SK-N-SH (cell line): Measurements from ENCODE around the gene COA4. TPM values are rescaled to one million over a fixed set of nuclear protein-coding genes. Genes with fewer than 3 reads are reported as not detected.

ENCODE experiments used
- CTCF ChIA-PET: fragments of 300-600, 350-600 bp; formaldehyde crosslinking; extraction: SDS; loops from one replicate; lab custom pipeline; 2021; lab: Yijun Ruan, JAX
- POLR2A ChIA-PET: fragments of 350-600 bp; sonication (Branson Sonifier 250); formaldehyde crosslinking; extraction: SDS; loops from one replicate; lab custom pipeline; 2020; ENCODE audit warnings: antibody characterized with exemption, inconsistent platforms; lab: Yijun Ruan, JAX
- DNase-seq: peaks from one replicate; pipeline ENCODE4 v3.0.0; 2012
- H2AFZ ChIP-seq: fragments of 200-600 bp; sonication (generic); 2 replicates; pipeline ENCODE4 v1.8.1; 2016; ENCODE audit warnings: antibody characterized with exemption, mild to moderate bottlenecking, low read depth
- H3F3A ChIP-seq: fragments of 200-600 bp; sonication (generic); replicated peaks from 2 replicates; pipeline ENCODE3; 2016; ENCODE audit warnings: antibody characterized with exemption, mild to moderate bottlenecking; ENCODE audit not compliant: insufficient read depth
- H3K27ac ChIP-seq, 2 experiments: fragments of 200-500 bp in 1 of 2; fragments of 200-600 bp in 1 of 2; sonication (Bioruptor generic) in 1 of 2; sonication (generic), shearing (Covaris generic) in 1 of 2; 2 replicates each; pipeline versions ENCODE4 v1.5.1 to v1.6.1; 2014 to 2016; ENCODE audit warnings: low read depth in 2 of 2, inconsistent platforms in 1 of 2, low read length in 1 of 2, mild to moderate bottlenecking in 1 of 2, mixed read lengths in 1 of 2
- H3K27me3 ChIP-seq: fragments of 200-600 bp; sonication (generic), shearing (Covaris generic); 2 replicates; pipeline ENCODE4 v1.6.1; 2016; ENCODE audit warnings: mixed run types; ENCODE audit not compliant: insufficient read depth
- H3K36me3 ChIP-seq, 2 experiments: fragments of 200-500 bp in 1 of 2; fragments of 200-600 bp in 1 of 2; sonication (Bioruptor generic) in 1 of 2; sonication (generic) in 1 of 2; replicated peaks in 1 of 2; 2 replicates each; pipeline versions ENCODE3 to v1.5.1; 2014 to 2016; ENCODE audit warnings: low read length in 1 of 2, mild to moderate bottlenecking in 1 of 2; ENCODE audit not compliant: insufficient read depth in 2 of 2, control insufficient read depth in 1 of 2
- H3K4me1 ChIP-seq, 2 experiments: fragments of 200-500 bp in 1 of 2; fragments of 200-600 bp in 1 of 2; sonication (Bioruptor generic) in 1 of 2; sonication (generic), shearing (Covaris generic) in 1 of 2; 2 replicates each; pipeline versions ENCODE4 v1.5.1 to v1.6.1; 2014 to 2016; ENCODE audit warnings: low read depth in 1 of 2, low read length in 1 of 2, mixed run types in 1 of 2; ENCODE audit not compliant: insufficient read depth in 2 of 2, control insufficient read depth in 1 of 2
- H3K4me2 ChIP-seq: fragments of 200-600 bp; sonication (generic), shearing (Covaris generic); 2 replicates; pipeline ENCODE4 v1.6.1; 2017; ENCODE audit warnings: mixed run types
- H3K4me3 ChIP-seq, 2 experiments: fragments of 200-500 bp in 1 of 2; fragments of 200-600 bp in 1 of 2; sonication (Bioruptor generic) in 1 of 2; sonication (generic), shearing (Covaris generic) in 1 of 2; 2 replicates each; pipeline versions ENCODE4 v1.5.1 to v1.8.1; 2014 to 2016; ENCODE audit warnings: low read depth in 2 of 2, inconsistent platforms in 1 of 2, low read length in 1 of 2, mild to moderate bottlenecking in 1 of 2, mixed read lengths in 1 of 2, moderate library complexity in 1 of 2
- H3K79me2 ChIP-seq: fragments of 200-600 bp; sonication (generic); 2 replicates; pipeline ENCODE4 v1.8.1; 2017; ENCODE audit warnings: mild to moderate bottlenecking; ENCODE audit not compliant: insufficient read depth
- H3K9ac ChIP-seq: fragments of 200-600 bp; sonication (generic); 2 replicates; pipeline ENCODE4 v1.6.1; 2017; ENCODE audit warnings: mixed run types
- H3K9me2 ChIP-seq: fragments of 200-600 bp; sonication (generic); 2 replicates; pipeline ENCODE4 v1.6.1; 2017; ENCODE audit warnings: mixed run types
- H3K9me3 ChIP-seq: fragments of 200-600 bp; sonication (generic); 2 replicates; pipeline ENCODE4 v1.6.1; 2017; ENCODE audit warnings: mixed run types, mild to moderate bottlenecking, moderate library complexity
- H4K20me1 ChIP-seq: fragments of 200-600 bp; sonication (generic); 2 replicates; pipeline ENCODE4 v1.6.1; 2017; ENCODE audit warnings: mild to moderate bottlenecking, mixed run types; ENCODE audit not compliant: insufficient read depth
- EP300 ChIP-seq, 2 experiments: IDR thresholded peaks; 2 replicates each; pipeline versions ENCODE4 v1.4.0 to v1.6.1; 2012; ENCODE audit warnings: borderline replicate concordance in 1 of 2, low read depth in 1 of 2, low read length in 1 of 2
- FOXM1 ChIP-seq: IDR thresholded peaks from 2 replicates; pipeline ENCODE4 v1.4.0; 2012; ENCODE audit warnings: low read depth, mild to moderate bottlenecking
- MXI1 ChIP-seq: IDR thresholded peaks from 2 replicates; pipeline ENCODE4 v1.6.1; 2012; ENCODE audit warnings: mild to moderate bottlenecking, low read depth, low read length, improper control_type of control experiment
- NFIC ChIP-seq: IDR thresholded peaks from 2 replicates; pipeline ENCODE4 v1.4.0; 2012; ENCODE audit warnings: borderline replicate concordance
- RXRA ChIP-seq: IDR thresholded peaks from 2 replicates; pipeline ENCODE4 v1.4.0; 2012; ENCODE audit warnings: low read depth, mild to moderate bottlenecking, borderline replicate concordance
- TAF1 ChIP-seq: IDR thresholded peaks from 2 replicates; pipeline ENCODE4 v1.6.1; 2012; ENCODE audit warnings: low read depth, mild to moderate bottlenecking, low read length, moderate library complexity, borderline replicate concordance
- WGBS: methylation state at CpG from one replicate; pipeline ENCODE4 v1.1.6; 2017; ENCODE audit warnings: low lambda C conversion rate; 5-methylcytosine and 5-hydroxymethylcytosine counted together
- polyA plus RNA-seq, 3 experiments: library from polyadenylated mRNA; depleted of rRNA; stranded (reverse); fragments of >200 nt; gene quantifications; 2 replicates each; pipeline ENCODE4 v1.2.3, GENCODE V29; 2012
- TF ChIP-seq, protein P1 (sequence below): fragments of 200-600 bp; sonication (generic); IDR thresholded peaks from 2 replicates; pipeline ENCODE4 v1.6.1; 2017; ENCODE audit warnings: antibody characterized with exemption, mild to moderate bottlenecking, moderate library complexity
- TF ChIP-seq, protein P2 (sequence below): IDR thresholded peaks from 2 replicates; pipeline ENCODE4 v1.4.0; 2012; ENCODE audit warnings: low read depth, borderline replicate concordance
- TF ChIP-seq, protein P3 (sequence below): IDR thresholded peaks from 2 replicates; pipeline ENCODE4 v1.6.1; 2012; ENCODE audit warnings: mild to moderate bottlenecking, low read depth, low read length, moderate library complexity

COA4 gene
- polyA plus RNA-seq, 1 of the 3 experiments (the other 2 are of a cell fraction), result 171 TPM

DNA sequence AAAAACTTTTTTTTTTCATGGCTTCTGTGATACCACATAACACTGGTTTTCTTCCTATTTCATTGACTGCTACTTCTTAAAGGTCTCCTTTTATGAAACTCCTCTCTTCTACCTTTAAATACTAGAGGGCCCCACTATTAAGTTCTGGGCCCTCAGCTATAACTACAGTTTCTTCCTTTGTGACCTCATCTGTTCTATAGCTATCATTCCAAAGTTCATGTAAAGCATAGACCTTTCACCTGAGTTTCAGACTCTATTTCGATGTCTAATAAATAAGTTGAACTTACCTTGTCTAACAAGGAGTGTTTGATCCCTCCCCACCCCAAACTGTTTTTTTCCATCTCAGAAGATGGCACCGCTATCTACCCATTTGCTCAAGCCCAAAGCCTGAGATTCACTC, 35.4 kb upstream of the COA4 start (continued):
- TF ChIP-seq, protein P1, sequence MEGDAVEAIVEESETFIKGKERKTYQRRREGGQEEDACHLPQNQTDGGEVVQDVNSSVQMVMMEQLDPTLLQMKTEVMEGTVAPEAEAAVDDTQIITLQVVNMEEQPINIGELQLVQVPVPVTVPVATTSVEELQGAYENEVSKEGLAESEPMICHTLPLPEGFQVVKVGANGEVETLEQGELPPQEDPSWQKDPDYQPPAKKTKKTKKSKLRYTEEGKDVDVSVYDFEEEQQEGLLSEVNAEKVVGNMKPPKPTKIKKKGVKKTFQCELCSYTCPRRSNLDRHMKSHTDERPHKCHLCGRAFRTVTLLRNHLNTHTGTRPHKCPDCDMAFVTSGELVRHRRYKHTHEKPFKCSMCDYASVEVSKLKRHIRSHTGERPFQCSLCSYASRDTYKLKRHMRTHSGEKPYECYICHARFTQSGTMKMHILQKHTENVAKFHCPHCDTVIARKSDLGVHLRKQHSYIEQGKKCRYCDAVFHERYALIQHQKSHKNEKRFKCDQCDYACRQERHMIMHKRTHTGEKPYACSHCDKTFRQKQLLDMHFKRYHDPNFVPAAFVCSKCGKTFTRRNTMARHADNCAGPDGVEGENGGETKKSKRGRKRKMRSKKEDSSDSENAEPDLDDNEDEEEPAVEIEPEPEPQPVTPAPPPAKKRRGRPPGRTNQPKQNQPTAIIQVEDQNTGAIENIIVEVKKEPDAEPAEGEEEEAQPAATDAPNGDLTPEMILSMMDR, result no peak

DNA sequence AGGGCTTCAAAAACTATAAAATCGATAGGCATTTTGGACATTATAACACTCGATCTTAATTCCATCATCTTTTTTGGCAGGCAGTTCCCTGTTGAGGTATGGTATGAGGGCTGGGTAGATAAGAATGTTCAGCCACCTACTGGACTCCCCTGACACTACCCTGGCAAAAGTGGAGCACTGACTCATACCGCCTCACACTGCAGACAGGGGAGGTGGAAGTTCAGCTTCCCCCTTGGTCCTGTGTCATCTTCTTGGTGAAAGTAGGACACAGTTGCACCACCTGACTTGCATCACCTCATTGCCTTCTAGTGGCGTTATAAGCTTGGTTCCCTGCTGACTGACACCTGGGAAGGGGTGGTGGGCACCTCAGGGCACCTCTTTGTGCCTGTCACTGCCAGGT, 30.5 kb upstream of the COA4 start:
- H3K9ac ChIP-seq, result no peak overlapping the region
- no peak overlapping the region for H2AFZ ChIP-seq
- H3K4me2 ChIP-seq, result no peak overlapping the region
- no peak overlapping the region for H3K4me3 ChIP-seq
- peaks cover 3% of the 10 kb centered on the region; the same call in 1 of the 2 replicates for H3K9me2 ChIP-seq
- ChIA-PET POLR2A (no interaction called here), CTCF (no interaction called here)
- no peaks in the 10 kb centered on the region; a peak in 1 of 4 replicates for H3K4me1 ChIP-seq
- WGBS, result 88% methylated on average over 4 of the region's 4 CpGs
- peaks cover 10% of the 10 kb centered on the region for H3F3A ChIP-seq
- H3K79me2 ChIP-seq, result no peaks in the 10 kb centered on the region
- no peak for TF ChIP-seq FOXM1
- no peak for TF ChIP-seq TAF1
- TF ChIP-seq, protein P1, result peak; percentile 38; the same call in 1 of the 2 replicates
- no peak for TF ChIP-seq EP300 (IDR thresholded peaks at IDR 0.05; ENCODE audit: borderline replicate concordance in 1 of 2, low read depth in 1 of 2, low read length in 1 of 2)
- TF ChIP-seq NFIC, result no peak
- TF ChIP-seq, protein P2, sequence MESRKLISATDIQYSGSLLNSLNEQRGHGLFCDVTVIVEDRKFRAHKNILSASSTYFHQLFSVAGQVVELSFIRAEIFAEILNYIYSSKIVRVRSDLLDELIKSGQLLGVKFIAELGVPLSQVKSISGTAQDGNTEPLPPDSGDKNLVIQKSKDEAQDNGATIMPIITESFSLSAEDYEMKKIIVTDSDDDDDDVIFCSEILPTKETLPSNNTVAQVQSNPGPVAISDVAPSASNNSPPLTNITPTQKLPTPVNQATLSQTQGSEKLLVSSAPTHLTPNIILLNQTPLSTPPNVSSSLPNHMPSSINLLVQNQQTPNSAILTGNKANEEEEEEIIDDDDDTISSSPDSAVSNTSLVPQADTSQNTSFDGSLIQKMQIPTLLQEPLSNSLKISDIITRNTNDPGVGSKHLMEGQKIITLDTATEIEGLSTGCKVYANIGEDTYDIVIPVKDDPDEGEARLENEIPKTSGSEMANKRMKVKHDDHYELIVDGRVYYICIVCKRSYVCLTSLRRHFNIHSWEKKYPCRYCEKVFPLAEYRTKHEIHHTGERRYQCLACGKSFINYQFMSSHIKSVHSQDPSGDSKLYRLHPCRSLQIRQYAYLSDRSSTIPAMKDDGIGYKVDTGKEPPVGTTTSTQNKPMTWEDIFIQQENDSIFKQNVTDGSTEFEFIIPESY, result no peak
- no peak for TF ChIP-seq MXI1
- TF ChIP-seq RXRA, result no peak
- no peak overlapping the region for H3K27ac ChIP-seq
- H3K36me3 ChIP-seq, result peaks cover 15 to 26% of the 10 kb centered on the region in 2 experiments
- no peaks in the 10 kb centered on the region for H3K9me3 ChIP-seq
- no peak for DNase-seq
- H3K27me3 ChIP-seq, result no peaks in the 10 kb centered on the region
- no peaks in the 10 kb centered on the region for H4K20me1 ChIP-seq

DNA sequence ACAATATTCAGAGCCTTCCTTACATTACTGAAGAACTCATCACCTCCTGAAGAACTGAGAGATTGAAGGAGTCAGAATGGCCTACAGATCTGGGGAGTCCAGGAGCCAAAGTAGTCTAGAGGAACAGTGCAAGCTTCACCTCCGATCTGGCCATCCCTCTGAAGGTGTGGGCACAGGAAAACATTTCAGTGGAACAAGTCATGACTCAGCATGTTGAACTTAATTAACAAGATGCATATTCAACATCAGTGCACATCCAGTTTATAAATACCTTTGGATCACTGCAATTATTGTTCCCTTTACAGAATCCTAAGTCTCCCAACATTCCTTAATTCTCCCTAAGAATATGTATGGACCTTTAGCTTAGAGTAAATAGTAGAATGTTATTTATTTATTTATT, 25.7 kb upstream of the COA4 start:
- H3F3A ChIP-seq, result peaks cover 10% of the 10 kb centered on the region
- no peak for DNase-seq
- H3K4me1 ChIP-seq, result no peaks in the 10 kb centered on the region; a peak in 1 of 4 replicates
- no peaks in the 10 kb centered on the region for H3K27me3 ChIP-seq
- H3K36me3 ChIP-seq, result peaks cover 19 to 27% of the 10 kb centered on the region in 2 experiments
- H3K9ac ChIP-seq, result no peak overlapping the region
- H3K27ac ChIP-seq, result no peak overlapping the region
- no peak overlapping the region for H2AFZ ChIP-seq
- no peak overlapping the region for H3K4me3 ChIP-seq
- no peaks in the 10 kb centered on the region for H3K9me3 ChIP-seq
- ChIA-PET POLR2A (no interaction called here), CTCF (no interaction called here)
- H4K20me1 ChIP-seq, result no peaks in the 10 kb centered on the region
- WGBS, result 89% methylated on average over 1 of the region's 1 CpG
- TF ChIP-seq TAF1, result no peak
- TF ChIP-seq, protein P3, sequence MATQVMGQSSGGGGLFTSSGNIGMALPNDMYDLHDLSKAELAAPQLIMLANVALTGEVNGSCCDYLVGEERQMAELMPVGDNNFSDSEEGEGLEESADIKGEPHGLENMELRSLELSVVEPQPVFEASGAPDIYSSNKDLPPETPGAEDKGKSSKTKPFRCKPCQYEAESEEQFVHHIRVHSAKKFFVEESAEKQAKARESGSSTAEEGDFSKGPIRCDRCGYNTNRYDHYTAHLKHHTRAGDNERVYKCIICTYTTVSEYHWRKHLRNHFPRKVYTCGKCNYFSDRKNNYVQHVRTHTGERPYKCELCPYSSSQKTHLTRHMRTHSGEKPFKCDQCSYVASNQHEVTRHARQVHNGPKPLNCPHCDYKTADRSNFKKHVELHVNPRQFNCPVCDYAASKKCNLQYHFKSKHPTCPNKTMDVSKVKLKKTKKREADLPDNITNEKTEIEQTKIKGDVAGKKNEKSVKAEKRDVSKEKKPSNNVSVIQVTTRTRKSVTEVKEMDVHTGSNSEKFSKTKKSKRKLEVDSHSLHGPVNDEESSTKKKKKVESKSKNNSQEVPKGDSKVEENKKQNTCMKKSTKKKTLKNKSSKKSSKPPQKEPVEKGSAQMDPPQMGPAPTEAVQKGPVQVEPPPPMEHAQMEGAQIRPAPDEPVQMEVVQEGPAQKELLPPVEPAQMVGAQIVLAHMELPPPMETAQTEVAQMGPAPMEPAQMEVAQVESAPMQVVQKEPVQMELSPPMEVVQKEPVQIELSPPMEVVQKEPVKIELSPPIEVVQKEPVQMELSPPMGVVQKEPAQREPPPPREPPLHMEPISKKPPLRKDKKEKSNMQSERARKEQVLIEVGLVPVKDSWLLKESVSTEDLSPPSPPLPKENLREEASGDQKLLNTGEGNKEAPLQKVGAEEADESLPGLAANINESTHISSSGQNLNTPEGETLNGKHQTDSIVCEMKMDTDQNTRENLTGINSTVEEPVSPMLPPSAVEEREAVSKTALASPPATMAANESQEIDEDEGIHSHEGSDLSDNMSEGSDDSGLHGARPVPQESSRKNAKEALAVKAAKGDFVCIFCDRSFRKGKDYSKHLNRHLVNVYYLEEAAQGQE, result no peak
- peaks cover 3% of the 10 kb centered on the region; the same call in 1 of the 2 replicates for H3K9me2 ChIP-seq
- H3K4me2 ChIP-seq, result no peak overlapping the region
- H3K79me2 ChIP-seq, result no peaks in the 10 kb centered on the region
